HCT116 (cell line): ENCODE measurements around the gene CXCR4. TPM values are rescaled to one million over a fixed set of nuclear protein-coding genes. Genes with fewer than 3 reads are reported as not detected.

Experiments
- ATAC-seq: fragments of 200-7000 bp; cut with Tn5 transposase; 2 replicates; pipeline ENCODE4 v1.9.1; 2020; ENCODE audit warnings: mild to moderate bottlenecking, moderate library complexity
- BruUV-seq: library from RNA; stranded (reverse); fragments of 400-500 nt; replicated peaks from 2 replicates; lab custom pipeline; 2021; lab: Mats Ljungman, UMichigan
- CTCF ChIA-PET: fragments of 300-600 bp; sonication (Branson Sonifier 250); formaldehyde crosslinking; loops from one replicate; lab custom pipeline; 2021; ENCODE audit warnings: antibody characterized with exemption; lab: Charles Lee
- POLR2A ChIA-PET: fragments of 300-600, 350-600 bp; sonication (Branson Sonifier 250); formaldehyde crosslinking; loops from one replicate; lab custom pipeline; 2021; ENCODE audit warnings: antibody characterized with exemption; lab: Charles Lee
- RAD21 ChIA-PET, 2 experiments: fragments of 300-600 bp; sonication (Branson Sonifier 250); formaldehyde crosslinking; loops; one replicate each; lab custom pipeline; 2023; ENCODE audit warnings: low total read pairs in 2 of 2; ENCODE audit not compliant: uncharacterized antibody in 2 of 2, unreplicated experiment in 2 of 2, low non-redundant PET in 1 of 2; lab: Charles Lee
- DNase-seq: peaks from one replicate; pipeline ENCODE4 v3.0.0-alpha.2; 2010; ENCODE audit warnings: low read depth, low spot score
- H2AFZ ChIP-seq: fragments of 200-600 bp; shearing (Covaris generic), sonication (generic); 2 replicates; pipeline ENCODE4 v1.6.1; 2017; ENCODE audit warnings: low read depth, mixed run types, mixed read lengths, antibody characterized with exemption, low read length; ENCODE audit not compliant: poor library complexity, severe bottlenecking
- H3K27ac ChIP-seq: 2 replicates; pipeline ENCODE4 v1.5.1; 2012; ENCODE audit warnings: low read depth, low read length
- H3K27me3 ChIP-seq: fragments of 200-600 bp; sonication (generic); 2 replicates; pipeline ENCODE4 v1.6.1; 2016; ENCODE audit warnings: mixed run types, low read length, mixed read lengths; ENCODE audit not compliant: insufficient read depth
- H3K36me3 ChIP-seq, 2 experiments: fragments of 200-500 bp in 1 of 2; fragments of 200-600 bp in 1 of 2; sonication (Bioruptor generic) in 1 of 2; sonication (generic) in 1 of 2; 2 replicates each; pipeline versions ENCODE4 v1.5.1 to v1.6.1; 2014 to 2016; ENCODE audit warnings: low read length in 2 of 2, inconsistent platforms in 1 of 2, mixed read lengths in 1 of 2, mixed run types in 1 of 2; ENCODE audit not compliant: insufficient read depth in 2 of 2, control insufficient read depth in 1 of 2
- H3K4me1 ChIP-seq, 2 experiments: fragments of 200-600 bp in 1 of 2; sonication (generic) in 1 of 2; 2 replicates each; pipeline versions ENCODE4 v1.5.1 to v1.6.1; 2012 to 2017; ENCODE audit warnings: low read length in 2 of 2, inconsistent platforms in 1 of 2, mild to moderate bottlenecking in 1 of 2, mixed read lengths in 1 of 2, mixed run types in 1 of 2, moderate library complexity in 1 of 2; ENCODE audit not compliant: insufficient read depth in 2 of 2, control insufficient read depth in 1 of 2
- H3K4me2 ChIP-seq: fragments of 200-600 bp; sonication (generic); 2 replicates; pipeline ENCODE4 v1.6.1; 2017; ENCODE audit warnings: mixed run types, low read length, mixed read lengths
- H3K4me3 ChIP-seq, 2 experiments: fragments of 200-600 bp in 1 of 2; sonication (generic) in 1 of 2; replicated peaks in 1 of 2; 2 replicates each; pipeline ENCODE4 v1.5.1; 2011 to 2016; ENCODE audit warnings: low read length in 2 of 2, control low read depth in 1 of 2, low read depth in 1 of 2, mild to moderate bottlenecking in 1 of 2, mixed read lengths in 1 of 2, mixed run types in 1 of 2
- H3K79me2 ChIP-seq: fragments of 200-600 bp; sonication (generic); 2 replicates; pipeline ENCODE4 v1.6.1; 2017; ENCODE audit warnings: mild to moderate bottlenecking, mixed run types, low read length, moderate library complexity, mixed read lengths; ENCODE audit not compliant: insufficient read depth
- H3K9ac ChIP-seq: fragments of 200-600 bp; sonication (generic); 2 replicates; pipeline ENCODE4 v1.6.1; 2016; ENCODE audit warnings: low read length, mixed read lengths
- H3K9me2 ChIP-seq: fragments of 200-600 bp; sonication (generic), shearing (Covaris generic); 2 replicates; pipeline ENCODE4 v1.6.1; 2017; ENCODE audit warnings: mixed run types, mild to moderate bottlenecking, moderate library complexity; ENCODE audit not compliant: insufficient read depth
- H3K9me3 ChIP-seq, 2 experiments: fragments of 200-500 bp in 1 of 2; fragments of 200-600 bp in 1 of 2; sonication (Bioruptor generic) in 1 of 2; sonication (generic) in 1 of 2; 2 replicates each; pipeline ENCODE4 v1.6.1; 2014 to 2017; ENCODE audit warnings: low read length in 2 of 2, mixed read lengths in 2 of 2, inconsistent platforms in 1 of 2, low read depth in 1 of 2, mild to moderate bottlenecking in 1 of 2, mixed run types in 1 of 2, moderate library complexity in 1 of 2; ENCODE audit not compliant: control insufficient read depth in 1 of 2, insufficient read depth in 1 of 2
- H4K20me1 ChIP-seq: fragments of 200-600 bp; sonication (generic), shearing (Covaris generic); 2 replicates; pipeline ENCODE4 v1.6.1; 2017; ENCODE audit warnings: mixed run types, mild to moderate bottlenecking, moderate library complexity; ENCODE audit not compliant: insufficient read depth
- CBX3 ChIP-seq: IDR thresholded peaks from 2 replicates; pipeline ENCODE4 v1.6.1; 2012; ENCODE audit warnings: low read depth
- CEBPB ChIP-seq: IDR thresholded peaks from 2 replicates; pipeline ENCODE4 v1.6.1; 2012; ENCODE audit warnings: low read depth
- EGR1 ChIP-seq: IDR thresholded peaks from 2 replicates; pipeline ENCODE4 v1.6.1; 2012; ENCODE audit warnings: low read depth
- POLR2A ChIP-seq: IDR thresholded peaks from 2 replicates; pipeline ENCODE4 v1.7.0; 2011; ENCODE audit warnings: borderline replicate concordance; ENCODE audit not compliant: insufficient read depth, insufficient read length; ENCODE audit errors: extremely low read depth
- RAD21 ChIP-seq: IDR thresholded peaks from 2 replicates; pipeline ENCODE4 v1.6.1; 2012; ENCODE audit warnings: low read depth, mild to moderate bottlenecking
- SP1 ChIP-seq: IDR thresholded peaks from 2 replicates; pipeline ENCODE4 v1.6.1; 2012; ENCODE audit warnings: low read depth
- TCF7L2 ChIP-seq: IDR thresholded peaks from 2 replicates; pipeline ENCODE4 v1.7.0; 2011; ENCODE audit warnings: borderline replicate concordance, inconsistent platforms; ENCODE audit not compliant: insufficient read depth, insufficient read length; ENCODE audit errors: extremely low read depth
- ZNF274 ChIP-seq: fragments of 200-500 bp; sonication (Bioruptor generic); IDR thresholded peaks from 2 replicates; pipeline ENCODE4 v1.6.1; 2014; ENCODE audit warnings: mild to moderate bottlenecking, low read depth, low read length, inconsistent platforms
- intact Hi-C: fragments of 100-400 bp; cut with micrococcal nuclease; formaldehyde crosslinking; loops from 2 replicates; pipeline ENCODE4 v1.10.0; 2022
- total RNA-seq: library from RNA; stranded (reverse); gene quantifications from one replicate; pipeline ENCODE4 v1.2.1, GENCODE V29; 2021; ENCODE audit not compliant: unreplicated experiment
- TF ChIP-seq, protein P1 (sequence below): IDR thresholded peaks from 2 replicates; pipeline ENCODE4 v1.6.1; 2011; ENCODE audit warnings: mild to moderate bottlenecking, low read length, moderate library complexity; ENCODE audit not compliant: insufficient replicate concordance; ENCODE audit errors: extremely low read depth
- TF ChIP-seq, protein P2 (sequence below): IDR thresholded peaks from 2 replicates; pipeline ENCODE4 v1.6.1; 2012; ENCODE audit warnings: low read depth

The CXCR4 gene
- total RNA-seq, 1 experiment from 2014 or later, result 1.3 TPM

DNA sequence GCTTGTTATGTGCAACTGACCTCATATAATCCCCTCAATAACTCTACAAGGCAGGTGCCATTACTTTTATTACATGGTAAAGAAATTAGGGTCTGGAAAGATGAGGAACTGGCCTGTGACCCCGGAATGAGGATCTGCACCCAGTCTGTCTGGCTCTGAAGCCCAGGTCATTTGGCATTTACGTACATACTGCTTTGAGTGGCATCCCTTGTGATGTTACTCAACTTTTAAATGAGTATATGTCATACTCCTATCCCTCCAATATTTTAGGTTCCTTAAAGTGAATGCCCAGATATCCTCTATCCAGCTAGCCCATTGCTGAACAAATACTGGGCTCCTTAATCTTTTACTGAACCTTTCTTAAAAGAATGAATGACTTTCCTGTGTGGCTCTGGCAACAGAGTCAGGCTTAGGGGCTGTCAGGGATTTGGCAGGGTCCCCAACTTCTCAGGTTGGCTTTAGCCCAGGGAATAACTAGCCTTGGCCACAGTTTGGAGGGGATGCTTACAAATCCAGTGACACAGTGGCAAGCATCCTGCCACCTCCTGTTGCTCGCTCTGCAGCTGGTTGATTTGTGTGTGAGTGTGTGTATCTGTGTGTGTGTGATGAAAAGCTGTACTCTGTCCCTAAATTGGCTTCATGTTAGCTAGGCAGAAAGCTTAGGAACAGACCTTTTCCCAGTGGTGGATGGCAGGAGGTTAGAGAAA lies 3.4 kb upstream of the CXCR4 start:
- RAD21 ChIA-PET, result no interaction called here
- BruUV-seq, result no TSS peak

More for the DNA sequence above, 3.4 kb upstream of the CXCR4 start:
- Histone ChIP-seq H3K4me1 (peaks cover 5 to 19% of the 10 kb centered on the region in 2 experiments; a peak in 3 of 4 replicates), H3K27me3 (peaks cover 53% of the 10 kb centered on the region), H3K9me2 (no peaks in the 10 kb centered on the region), H3K36me3 (no peaks in the 10 kb centered on the region), H3K9ac (no peak overlapping the region), H3K9me3 (no peaks in the 10 kb centered on the region), H3K4me2 (no peak overlapping the region), H3K27ac (no peak overlapping the region), H3K4me3 (no peak overlapping the region), H3K79me2 (no peaks in the 10 kb centered on the region), H2AFZ (no peak overlapping the region), H4K20me1 (no peaks in the 10 kb centered on the region)
- intact Hi-C loops, result loop anchor here (10.0 kb wide), 1 partner anchor 253 kb away; no protein-coding TSS in a partner anchor
- TF ChIP-seq RAD21 (no peak), EGR1 (no peak), CBX3 (no peak), TCF7L2 (no peak), CEBPB (no peak), POLR2A (no peak), ZNF274 (no peak), SP1 (no peak)
- TF ChIP-seq, protein P1, sequence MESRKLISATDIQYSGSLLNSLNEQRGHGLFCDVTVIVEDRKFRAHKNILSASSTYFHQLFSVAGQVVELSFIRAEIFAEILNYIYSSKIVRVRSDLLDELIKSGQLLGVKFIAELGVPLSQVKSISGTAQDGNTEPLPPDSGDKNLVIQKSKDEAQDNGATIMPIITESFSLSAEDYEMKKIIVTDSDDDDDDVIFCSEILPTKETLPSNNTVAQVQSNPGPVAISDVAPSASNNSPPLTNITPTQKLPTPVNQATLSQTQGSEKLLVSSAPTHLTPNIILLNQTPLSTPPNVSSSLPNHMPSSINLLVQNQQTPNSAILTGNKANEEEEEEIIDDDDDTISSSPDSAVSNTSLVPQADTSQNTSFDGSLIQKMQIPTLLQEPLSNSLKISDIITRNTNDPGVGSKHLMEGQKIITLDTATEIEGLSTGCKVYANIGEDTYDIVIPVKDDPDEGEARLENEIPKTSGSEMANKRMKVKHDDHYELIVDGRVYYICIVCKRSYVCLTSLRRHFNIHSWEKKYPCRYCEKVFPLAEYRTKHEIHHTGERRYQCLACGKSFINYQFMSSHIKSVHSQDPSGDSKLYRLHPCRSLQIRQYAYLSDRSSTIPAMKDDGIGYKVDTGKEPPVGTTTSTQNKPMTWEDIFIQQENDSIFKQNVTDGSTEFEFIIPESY, result no peak
- TF ChIP-seq, protein P2, sequence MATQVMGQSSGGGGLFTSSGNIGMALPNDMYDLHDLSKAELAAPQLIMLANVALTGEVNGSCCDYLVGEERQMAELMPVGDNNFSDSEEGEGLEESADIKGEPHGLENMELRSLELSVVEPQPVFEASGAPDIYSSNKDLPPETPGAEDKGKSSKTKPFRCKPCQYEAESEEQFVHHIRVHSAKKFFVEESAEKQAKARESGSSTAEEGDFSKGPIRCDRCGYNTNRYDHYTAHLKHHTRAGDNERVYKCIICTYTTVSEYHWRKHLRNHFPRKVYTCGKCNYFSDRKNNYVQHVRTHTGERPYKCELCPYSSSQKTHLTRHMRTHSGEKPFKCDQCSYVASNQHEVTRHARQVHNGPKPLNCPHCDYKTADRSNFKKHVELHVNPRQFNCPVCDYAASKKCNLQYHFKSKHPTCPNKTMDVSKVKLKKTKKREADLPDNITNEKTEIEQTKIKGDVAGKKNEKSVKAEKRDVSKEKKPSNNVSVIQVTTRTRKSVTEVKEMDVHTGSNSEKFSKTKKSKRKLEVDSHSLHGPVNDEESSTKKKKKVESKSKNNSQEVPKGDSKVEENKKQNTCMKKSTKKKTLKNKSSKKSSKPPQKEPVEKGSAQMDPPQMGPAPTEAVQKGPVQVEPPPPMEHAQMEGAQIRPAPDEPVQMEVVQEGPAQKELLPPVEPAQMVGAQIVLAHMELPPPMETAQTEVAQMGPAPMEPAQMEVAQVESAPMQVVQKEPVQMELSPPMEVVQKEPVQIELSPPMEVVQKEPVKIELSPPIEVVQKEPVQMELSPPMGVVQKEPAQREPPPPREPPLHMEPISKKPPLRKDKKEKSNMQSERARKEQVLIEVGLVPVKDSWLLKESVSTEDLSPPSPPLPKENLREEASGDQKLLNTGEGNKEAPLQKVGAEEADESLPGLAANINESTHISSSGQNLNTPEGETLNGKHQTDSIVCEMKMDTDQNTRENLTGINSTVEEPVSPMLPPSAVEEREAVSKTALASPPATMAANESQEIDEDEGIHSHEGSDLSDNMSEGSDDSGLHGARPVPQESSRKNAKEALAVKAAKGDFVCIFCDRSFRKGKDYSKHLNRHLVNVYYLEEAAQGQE, result no peak
- DNase-seq (no peak), ATAC-seq (no peak)
- ChIA-PET POLR2A (no interaction called here), CTCF (no interaction called here)
